D721Med (cell line): ENCODE results near the gene OR2AP1.

ENCODE experiments used
- DNase-seq: peaks from one replicate; pipeline ENCODE4 v3.0.0; 2011; ENCODE audit warnings: low spot score; ENCODE audit not compliant: insufficient read length
- FAIRE-seq: peaks from 2 replicates; lab custom pipeline; 2011; peaks lifted over from hg19 to GRCh38; lab: Jason Lieb, UNC
- CTCF ChIP-seq: IDR thresholded peaks from 2 replicates; pipeline ENCODE4 v1.5.1; 2012; ENCODE audit warnings: mild to moderate bottlenecking, control low read depth; ENCODE audit not compliant: insufficient read depth; ENCODE audit errors: missing control alignments

Gene OR2AP1

GRCh38 chr12:55607821-55608594 is 35.7 kb downstream of the OR2AP1 start:
- no peak for FAIRE-seq
- DNase-seq: no peak
- TF ChIP-seq CTCF: no peak

- no peak for FAIRE-seq
- no peak for TF ChIP-seq CTCF
- no peak for DNase-seq
Observed at GRCh38 chr12:55610598-55610997, 38.3 kb downstream of the OR2AP1 start.

- FAIRE-seq (no peak), DNase-seq (no peak)
- TF ChIP-seq CTCF: no peak
Observed at GRCh38 chr12:55612646-55613045, 40.4 kb downstream of the OR2AP1 start.

- no peak for DNase-seq
- no peak for FAIRE-seq
- TF ChIP-seq CTCF: no peak
Observed at GRCh38 chr12:55614764-55615163, 42.5 kb downstream of the OR2AP1 start.

- DNase-seq (peak; percentile 38), FAIRE-seq (peak; percentile 73)
- peak; percentile 80 for TF ChIP-seq CTCF
Observed at GRCh38 chr12:55619354-55620138, 47.3 kb downstream of the OR2AP1 start.

- TF ChIP-seq CTCF: no peak
- no peak for DNase-seq
- no peak for FAIRE-seq
Observed at GRCh38 chr12:55624056-55624455, 51.8 kb downstream of the OR2AP1 start.
